Loucy (cell line): Measurements from ENCODE around the gene CPT1C.

Experiments
- CTCF ChIP-seq: fragments of 200-600 bp; sonication (generic); conservative IDR thresholded peaks from 2 replicates; pipeline ENCODE4 v1.5.1; 2014; ENCODE audit warnings: mild to moderate bottlenecking, antibody characterized with exemption, low read length
- EZH2phosphoT487 ChIP-seq: fragments of 200-600 bp; IDR thresholded peaks from 2 replicates; pipeline ENCODE4 v1.6.1; 2018; ENCODE audit warnings: antibody characterized with exemption, mild to moderate bottlenecking, moderate library complexity, borderline replicate concordance

- no peak for TF ChIP-seq CTCF
- TF ChIP-seq EZH2phosphoT487 = no peak
These were observed 1.5 kb upstream of the CPT1C start, which contains the start of gene ADM5 for GRCh38 chr19:49689133-49690078.
